HL-60 (cell line): ENCODE measurements around the gene IFNA13.

Source experiments
- DNase-seq, 2 experiments: peaks; one replicate each; pipeline ENCODE4 v3.0.0-alpha.2; 2010 to 2020; ENCODE audit warnings: low read depth in 1 of 2, low spot score in 1 of 2
- H3K27ac ChIP-seq: fragments of 250-450 bp; sonication (Bioruptor Pico); replicated peaks from 2 replicates; pipeline ENCODE4 v1.5.1; 2020; ENCODE audit warnings: mild to moderate bottlenecking, moderate library complexity
- H3K27me3 ChIP-seq: fragments of 250-450 bp; sonication (Bioruptor Pico); 2 replicates; pipeline ENCODE4 v1.5.1; 2021; ENCODE audit warnings: mild to moderate bottlenecking, moderate library complexity; ENCODE audit not compliant: insufficient read depth, poor library complexity, severe bottlenecking
- H3K4me3 ChIP-seq: replicated peaks from 2 replicates; pipeline ENCODE4 v1.5.1; 2011; ENCODE audit warnings: mild to moderate bottlenecking, control low read depth, low read length; ENCODE audit not compliant: insufficient read depth
- CTCF ChIP-seq: IDR thresholded peaks from one replicate; pipeline ENCODE4 v1.5.1; 2011; ENCODE audit warnings: low read length, control low read depth, inconsistent platforms; ENCODE audit not compliant: insufficient read depth
- GABPA ChIP-seq: IDR thresholded peaks from 2 replicates; pipeline ENCODE4 v1.6.1; 2012; ENCODE audit warnings: low read depth
- POLR2AphosphoS5 ChIP-seq: IDR thresholded peaks from 2 replicates; pipeline ENCODE4 v1.6.1; 2012; ENCODE audit warnings: low read depth
- REST ChIP-seq: IDR thresholded peaks from 2 replicates; pipeline ENCODE4 v1.6.1; 2012; ENCODE audit warnings: low read depth; ENCODE audit not compliant: insufficient replicate concordance
- SPI1 ChIP-seq: IDR thresholded peaks from 2 replicates; pipeline ENCODE4 v1.6.1; 2012; ENCODE audit warnings: low read depth, mild to moderate bottlenecking, borderline replicate concordance

The IFNA13 gene

GRCh38 chr9:21398955-21399489 lies 31.2 kb upstream of the IFNA13 start:
- Histone ChIP-seq H3K27me3 (no peaks in the 10 kb centered on the region), H3K4me3 (no peak overlapping the region)

GRCh38 chr9:21395778-21396717 lies 28.2 kb upstream of the IFNA13 start:
- TF ChIP-seq REST = no peak
- peak; percentile 31 for TF ChIP-seq CTCF
- TF ChIP-seq GABPA = no peak
- no peak for TF ChIP-seq POLR2AphosphoS5
- Histone ChIP-seq H3K4me3 (peak overlapping the region; percentile 55), H3K27ac (no peak overlapping the region), H3K27me3 (no peaks in the 10 kb centered on the region)
- DNase-seq = peak in 1 of 2 experiments; percentile 25

More at GRCh38 chr9:21398955-21399489, 31.2 kb upstream of the IFNA13 start:
- TF ChIP-seq REST = no peak
- no peak for TF ChIP-seq GABPA
- TF ChIP-seq CTCF = no peak
- no peak for TF ChIP-seq SPI1
- TF ChIP-seq POLR2AphosphoS5 = no peak
- no peak overlapping the region for H3K27ac ChIP-seq
- DNase-seq = no peak

GRCh38 chr9:21392270-21392669 lies 24.4 kb upstream of the IFNA13 start:
- TF ChIP-seq GABPA (no peak), CTCF (no peak), SPI1 (no peak), POLR2AphosphoS5 (no peak), REST (no peak)
- H3K27ac ChIP-seq = no peak overlapping the region
- H3K27me3 ChIP-seq = no peaks in the 10 kb centered on the region
- no peak for DNase-seq
- H3K4me3 ChIP-seq = no peak overlapping the region
